ENCODE data around the gene EEFSEC. TPM values are rescaled to one million over a fixed set of nuclear protein-coding genes. Genes with fewer than 3 reads are reported as not detected.

EEFSEC gene
- total and polyA plus RNA-seq, 7 experiments from 2014 or later, result 17.3 to 31.4 (median 18.3) TPM

GRCh38 chr3:128452120-128452519 lies 298.8 kb downstream of the EEFSEC start:
- Mint-ChIP-seq H3K27me3 (peaks cover 13 to 30% (median 21%) of the 10 kb centered on the region in 5 donors), H3K9me3 (peaks cover 9 to 32% (median 19%) of the 10 kb centered on the region in 11 donors), H3K36me3 (peaks cover 8 to 26% (median 15%) of the 10 kb centered on the region in 5 donors), H3K4me3 (no peak overlapping the region), H3K4me1 (peaks cover 18 to 34% (median 26%) of the 10 kb centered on the region in 7 donors), H3K27ac (peak overlapping the region in 1 of 9 donors; percentile 48)
- Histone ChIP-seq H3K27me3 (ENCODE audit: control insufficient read depth in 2 of 2, insufficient read depth in 2 of 2, low read length in 2 of 2) (no peaks in the 10 kb centered on the region), H3K4me3 (ENCODE audit: low read length) (no peak overlapping the region), H3K9me3 (ENCODE audit: control insufficient read depth in 2 of 3, low read length in 3 of 3) (peaks cover 0 to 15% (median 0%) of the 10 kb centered on the region in 3 experiments), H3K27ac (ENCODE audit: low read depth, low read length) (no peak overlapping the region), H3K36me3 (ENCODE audit: control insufficient read depth in 2 of 3, insufficient read depth in 3 of 3, low read length in 3 of 3) (no peaks in the 10 kb centered on the region), H3K4me1 (ENCODE audit: control insufficient read depth in 2 of 2, insufficient read depth in 2 of 2, low read length in 2 of 2) (peaks cover 0 to 16% of the 10 kb centered on the region in 2 donors)
- intact Hi-C loops (cut with micrococcal nuclease), result no loop called here
- no peak for DNase-seq
- POLR2A ChIA-PET, result no interaction called here
- no peak for ATAC-seq
- CTCF ChIA-PET, result no interaction called here

DNA sequence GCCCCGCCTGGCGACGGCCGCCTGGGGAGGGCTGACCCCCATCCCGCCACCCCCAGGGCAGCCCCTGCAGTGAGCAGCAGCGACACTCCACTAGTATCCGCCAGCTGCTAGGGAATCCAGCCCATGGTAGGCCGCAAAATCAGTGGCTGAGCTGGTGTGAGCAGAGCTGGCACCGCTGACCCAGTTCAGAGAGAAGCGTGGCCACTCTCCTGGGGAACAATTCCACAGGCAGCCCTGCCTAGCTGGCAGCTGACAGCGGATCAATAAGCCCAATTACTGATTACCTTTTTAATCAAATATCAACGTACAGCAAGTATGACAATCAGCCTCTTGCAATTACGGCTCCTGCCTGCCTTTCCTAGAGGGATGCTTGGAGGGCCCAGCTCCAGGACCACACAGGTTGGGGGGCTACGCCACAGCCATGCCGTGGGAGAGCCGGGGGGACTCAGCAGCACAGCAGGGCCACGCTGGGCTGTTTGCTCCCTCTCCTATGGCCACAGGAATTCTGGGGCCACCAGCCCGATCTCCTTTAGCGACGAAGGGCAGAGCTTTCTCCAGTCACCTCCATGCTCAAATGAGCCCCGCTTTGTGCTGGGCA lies 299.5 kb downstream of the EEFSEC start:
- DNase-seq (no peak), ATAC-seq (no peak)
- H3K36me3 Mint-ChIP-seq, result peaks cover 6 to 20% (median 12%) of the 10 kb centered on the region in 5 donors
- H3K4me3 Mint-ChIP-seq, result peak overlapping the region in 1 of 10 donors; percentile 39
- Histone ChIP-seq H3K4me3 (ENCODE audit: low read length) (no peak overlapping the region), H3K36me3 (ENCODE audit: control insufficient read depth in 2 of 3, insufficient read depth in 3 of 3, low read length in 3 of 3) (no peaks in the 10 kb centered on the region), H3K4me1 (ENCODE audit: control insufficient read depth in 2 of 2, insufficient read depth in 2 of 2, low read length in 2 of 2) (peaks cover 0 to 10% of the 10 kb centered on the region in 2 donors), H3K27ac (ENCODE audit: low read depth, low read length) (no peak overlapping the region), H3K27me3 (ENCODE audit: control insufficient read depth in 2 of 2, insufficient read depth in 2 of 2, low read length in 2 of 2) (no peaks in the 10 kb centered on the region), H3K9me3 (ENCODE audit: control insufficient read depth in 2 of 3, low read length in 3 of 3) (peaks cover 0 to 8% (median 0%) of the 10 kb centered on the region in 3 experiments)
- POLR2A ChIA-PET, result no interaction called here
- H3K9me3 Mint-ChIP-seq, result peaks cover 6 to 25% (median 15%) of the 10 kb centered on the region in 11 donors
- H3K27me3 Mint-ChIP-seq, result peaks cover 13 to 30% (median 21%) of the 10 kb centered on the region in 5 donors
- H3K27ac Mint-ChIP-seq, result no peak overlapping the region
- intact Hi-C loops (cut with micrococcal nuclease), result no loop called here
- CTCF ChIA-PET, result no interaction called here
- peaks cover 16 to 27% (median 20%) of the 10 kb centered on the region in 7 donors for H3K4me1 Mint-ChIP-seq

DNA sequence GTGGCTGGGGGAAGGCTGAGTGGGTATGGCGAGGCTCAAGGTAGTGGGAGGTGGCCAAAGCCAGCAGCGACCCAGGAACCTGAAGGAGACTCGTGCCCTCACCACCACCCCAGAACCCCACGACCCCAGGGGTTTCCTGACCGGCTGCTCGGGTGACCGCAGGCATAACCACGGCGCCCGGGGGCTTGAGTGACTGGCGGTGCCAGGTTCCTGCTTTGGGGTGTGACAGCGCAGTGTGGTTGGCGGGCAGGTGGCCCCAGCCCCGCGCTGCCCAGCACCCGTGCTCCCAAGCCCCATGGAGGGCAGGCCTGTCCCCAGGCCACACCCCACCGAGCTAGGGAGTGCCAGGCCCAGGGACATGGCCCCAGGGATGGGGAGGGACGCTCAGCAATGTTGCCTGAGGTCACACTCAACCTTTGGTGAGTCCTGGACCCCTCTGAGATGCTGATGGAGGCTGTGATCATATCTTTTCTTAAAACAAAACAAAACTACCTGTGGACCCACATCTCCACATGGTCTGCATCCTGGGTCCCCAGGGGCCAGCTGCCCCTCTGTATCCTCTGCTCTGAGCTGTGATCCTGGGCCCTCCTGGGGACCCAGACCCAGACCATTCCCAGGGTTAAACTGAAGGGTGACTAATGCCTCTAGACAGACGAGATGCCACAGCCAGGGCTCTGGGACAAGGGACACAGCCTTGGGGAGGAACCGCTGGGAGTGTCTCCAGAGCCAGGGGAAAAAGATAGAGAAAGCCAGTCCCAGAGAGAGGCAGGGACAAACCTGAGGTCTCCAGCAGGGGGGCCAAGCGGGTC lies 300.4 kb downstream of the EEFSEC start:
- POLR2A ChIA-PET, result no interaction called here
- ATAC-seq, result peak; percentile 45

GRCh38 chr3:128454310-128454618 lies 301.0 kb downstream of the EEFSEC start:
- intact Hi-C loops (cut with micrococcal nuclease), result no loop called here
- Mint-ChIP-seq H3K9me3 (peaks cover 0 to 14% (median 8%) of the 10 kb centered on the region in 11 donors), H3K4me3 (no peak overlapping the region), H3K4me1 (peaks cover 6 to 13% (median 7%) of the 10 kb centered on the region in 7 donors), H3K27ac (no peak overlapping the region), H3K36me3 (peaks cover 0 to 10% (median 6%) of the 10 kb centered on the region in 5 donors), H3K27me3 (peaks cover 13 to 30% (median 21%) of the 10 kb centered on the region in 5 donors)
- H3K36me3 ChIP-seq (ENCODE audit: control insufficient read depth in 2 of 3, insufficient read depth in 3 of 3, low read length in 3 of 3), result no peaks in the 10 kb centered on the region
- H3K9me3 ChIP-seq (ENCODE audit: control insufficient read depth in 2 of 3, low read length in 3 of 3), result no peaks in the 10 kb centered on the region
- CTCF ChIA-PET, result no interaction called here
- no peaks in the 10 kb centered on the region for H3K27me3 ChIP-seq (ENCODE audit: control insufficient read depth in 2 of 2, insufficient read depth in 2 of 2, low read length in 2 of 2)
- DNase-seq (no peak), ATAC-seq (no peak)
- H3K4me3 ChIP-seq (ENCODE audit: low read length), result no peak overlapping the region
- no peaks in the 10 kb centered on the region for H3K4me1 ChIP-seq (ENCODE audit: control insufficient read depth in 2 of 2, insufficient read depth in 2 of 2, low read length in 2 of 2)
- H3K27ac ChIP-seq (ENCODE audit: low read depth, low read length), result no peak overlapping the region
- POLR2A ChIA-PET, result no interaction called here

More for the DNA sequence above, 300.4 kb downstream of the EEFSEC start:
- H3K4me1 ChIP-seq (ENCODE audit: control insufficient read depth in 2 of 2, insufficient read depth in 2 of 2, low read length in 2 of 2), result peaks cover 0 to 5% of the 10 kb centered on the region in 2 donors
- peak overlapping the region in 1 of 9 donors; percentile 20 for H3K27ac Mint-ChIP-seq
- H3K9me3 ChIP-seq (ENCODE audit: control insufficient read depth in 2 of 3, low read length in 3 of 3), result peaks cover 0 to 4% (median 0%) of the 10 kb centered on the region in 3 experiments
- peaks cover 13 to 30% (median 21%) of the 10 kb centered on the region in 5 donors for H3K27me3 Mint-ChIP-seq
- no peaks in the 10 kb centered on the region for H3K36me3 ChIP-seq (ENCODE audit: control insufficient read depth in 2 of 3, insufficient read depth in 3 of 3, low read length in 3 of 3)
- no peak for DNase-seq
- no peak overlapping the region for H3K27ac ChIP-seq (ENCODE audit: low read depth, low read length)
- peaks cover under 1 to 14% (median 8%) of the 10 kb centered on the region in 5 donors for H3K36me3 Mint-ChIP-seq
- peaks cover 2 to 16% (median 10%) of the 10 kb centered on the region in 11 donors for H3K9me3 Mint-ChIP-seq
- H3K4me1 Mint-ChIP-seq, result peaks cover 10 to 18% (median 12%) of the 10 kb centered on the region in 7 donors
- no peaks in the 10 kb centered on the region for H3K27me3 ChIP-seq (ENCODE audit: control insufficient read depth in 2 of 2, insufficient read depth in 2 of 2, low read length in 2 of 2)
- no peak overlapping the region for H3K4me3 ChIP-seq (ENCODE audit: low read length)
- intact Hi-C loops (cut with micrococcal nuclease), result no loop called here
- peak overlapping the region in 1 of 10 donors; percentile 39 for H3K4me3 Mint-ChIP-seq
- CTCF ChIA-PET, result no interaction called here

- DNase-seq, result no peak
- H3K27ac Mint-ChIP-seq, result peak overlapping the region in 1 of 9 donors; percentile 4
- no peak for ATAC-seq
- peaks cover under 1 to 7% (median 6%) of the 10 kb centered on the region in 7 donors for H3K4me1 Mint-ChIP-seq
- no peak overlapping the region for H3K27ac ChIP-seq (ENCODE audit: low read depth, low read length)
- peaks cover 0 to 6% (median 4%) of the 10 kb centered on the region in 5 donors for H3K36me3 Mint-ChIP-seq
- peaks cover 13 to 30% (median 21%) of the 10 kb centered on the region in 5 donors for H3K27me3 Mint-ChIP-seq
- H3K9me3 Mint-ChIP-seq, result peaks cover 0 to 9% (median 4%) of the 10 kb centered on the region in 11 donors
- H3K27me3 ChIP-seq (ENCODE audit: control insufficient read depth in 2 of 2, insufficient read depth in 2 of 2, low read length in 2 of 2), result no peaks in the 10 kb centered on the region
- intact Hi-C loops (cut with micrococcal nuclease), result no loop called here
- no peak overlapping the region for H3K4me3 Mint-ChIP-seq
- no peak overlapping the region for H3K4me3 ChIP-seq (ENCODE audit: low read length)
- no peaks in the 10 kb centered on the region for H3K9me3 ChIP-seq (ENCODE audit: control insufficient read depth in 2 of 3, low read length in 3 of 3)
- ChIA-PET POLR2A (no interaction called here), CTCF (no interaction called here)
- no peaks in the 10 kb centered on the region for H3K4me1 ChIP-seq (ENCODE audit: control insufficient read depth in 2 of 2, insufficient read depth in 2 of 2, low read length in 2 of 2)
- H3K36me3 ChIP-seq (ENCODE audit: control insufficient read depth in 2 of 3, insufficient read depth in 3 of 3, low read length in 3 of 3), result no peaks in the 10 kb centered on the region
Measured at GRCh38 chr3:128455116-128455515, 301.8 kb downstream of the EEFSEC start.

DNA sequence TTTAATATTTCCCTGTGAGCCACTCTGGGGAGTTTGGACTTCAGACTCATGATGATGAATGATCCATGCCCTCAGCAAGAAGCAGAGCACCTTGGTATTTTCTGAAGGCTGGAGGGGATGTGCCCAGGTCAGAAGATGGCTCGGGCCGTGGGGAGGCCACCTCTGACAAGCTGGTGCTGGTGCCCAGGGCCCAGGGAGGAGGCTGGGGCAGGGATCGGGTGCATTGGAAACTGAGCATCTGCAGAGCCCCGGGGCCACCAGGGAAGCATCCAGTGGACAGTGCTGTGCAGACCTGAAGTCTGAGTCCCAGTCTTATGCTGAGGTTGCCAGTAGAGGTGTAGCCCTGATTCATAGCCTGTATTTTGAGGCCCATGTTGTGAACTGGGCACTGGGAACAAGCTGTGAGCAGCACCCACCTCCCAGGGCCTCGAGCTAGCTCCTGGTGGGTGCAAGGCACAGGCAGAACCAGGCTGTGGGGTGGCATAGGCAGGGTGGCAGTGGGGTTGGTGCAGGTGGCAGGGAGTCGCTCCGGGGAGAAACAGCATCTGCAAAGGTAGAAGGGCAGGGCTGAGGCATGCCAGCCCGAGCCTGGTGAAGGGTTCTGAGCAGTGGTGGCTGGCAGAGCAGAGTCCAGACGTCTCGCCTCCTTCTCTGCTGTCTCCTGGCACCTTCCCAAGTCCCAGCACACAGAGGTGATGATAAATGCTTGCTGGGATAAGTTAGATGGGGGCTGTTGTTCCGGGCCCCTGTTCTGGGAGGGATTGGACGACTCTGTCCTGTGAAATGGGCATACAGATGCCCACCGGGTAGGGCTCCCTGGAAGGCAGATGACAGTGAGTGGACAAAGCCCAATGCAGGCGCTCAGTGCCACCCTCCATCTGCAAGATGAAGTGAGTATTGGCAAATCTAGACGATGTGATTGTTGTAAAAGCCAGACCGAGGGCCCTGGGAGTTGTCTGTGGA lies 302.8 kb downstream of the EEFSEC start:
- Mint-ChIP-seq H3K9me3 (peaks cover 0 to 1% (median 0%) of the 10 kb centered on the region in 11 donors), H3K36me3 (peaks cover 0 to 1% (median 0%) of the 10 kb centered on the region in 5 donors), H3K4me3 (no peak overlapping the region), H3K4me1 (peaks cover 0 to 4% (median 0%) of the 10 kb centered on the region in 7 donors), H3K27me3 (peaks cover 13 to 30% (median 21%) of the 10 kb centered on the region in 5 donors), H3K27ac (peak overlapping the region in 1 of 9 donors; percentile 4)
- Histone ChIP-seq H3K9me3 (ENCODE audit: control insufficient read depth in 2 of 3, low read length in 3 of 3) (no peaks in the 10 kb centered on the region), H3K27me3 (ENCODE audit: control insufficient read depth in 2 of 2, insufficient read depth in 2 of 2, low read length in 2 of 2) (no peaks in the 10 kb centered on the region), H3K4me3 (ENCODE audit: low read length) (no peak overlapping the region), H3K4me1 (ENCODE audit: control insufficient read depth in 2 of 2, insufficient read depth in 2 of 2, low read length in 2 of 2) (no peaks in the 10 kb centered on the region), H3K36me3 (ENCODE audit: control insufficient read depth in 2 of 3, insufficient read depth in 3 of 3, low read length in 3 of 3) (no peaks in the 10 kb centered on the region), H3K27ac (ENCODE audit: low read depth, low read length) (no peak overlapping the region)
- intact Hi-C loops (cut with micrococcal nuclease), result no loop called here
- DNase-seq (no peak), ATAC-seq (no peak)
- POLR2A ChIA-PET, result no interaction called here
- CTCF ChIA-PET, result no interaction called here
